A549 (cell line): Measurements from ENCODE around the gene RIC1.
"Not testable (repeated sequence)": the region's sequence is repeated elsewhere in the genome, so short reads cannot be mapped to it uniquely, and the experiment has no call there.

Experiments
- CEBPB ChIP-seq, 2 experiments: fragments of >200 bp in 1 of 2; sonication (Bioruptor Twin) in 1 of 2; formaldehyde crosslinking in 1 of 2; IDR thresholded peaks; 2 replicates each; pipeline ENCODE4 v1.6.1; 2012 to 2016
- JUN ChIP-seq, 2 experiments: fragments of >200 bp; sonication (Bioruptor Twin); formaldehyde crosslinking; IDR thresholded peaks; 2 replicates in 1 of 2; 3 replicates in 1 of 2; pipeline ENCODE4 v1.6.1; 2016 to 2017
- NPAS2 ChIP-seq: fragments of 250-450 bp; sonication (Bioruptor Pico); IDR thresholded peaks from 2 replicates; pipeline ENCODE4 v1.8.0; 2022; ENCODE audit warnings: mild to moderate bottlenecking, moderate library complexity, borderline replicate concordance
- POLR2A ChIP-seq: IDR thresholded peaks from 2 replicates; pipeline ENCODE4 v1.6.1; 2012; ENCODE audit warnings: mild to moderate bottlenecking, low read length
- RAD21 ChIP-seq, 2 experiments: fragments of >200 bp in 1 of 2; sonication (Bioruptor Twin) in 1 of 2; formaldehyde crosslinking in 1 of 2; IDR thresholded peaks in 1 of 2; conservative IDR thresholded peaks in 1 of 2; 2 replicates in 1 of 2; 3 replicates in 1 of 2; pipeline ENCODE4 v1.6.1; 2012 to 2018; ENCODE audit warnings: inconsistent platforms in 1 of 2
- RNF2 ChIP-seq: fragments of 200-600 bp; sonication (generic); IDR thresholded peaks from 2 replicates; pipeline ENCODE4 v1.6.1; 2016; ENCODE audit warnings: low read depth, mild to moderate bottlenecking, antibody characterized with exemption, moderate library complexity, borderline replicate concordance
- TP53 ChIP-seq: fragments of 250-450 bp; sonication (Bioruptor Pico); IDR thresholded peaks from 2 replicates; pipeline ENCODE4 v1.5.0; 2021; ENCODE audit warnings: mild to moderate bottlenecking, moderate library complexity
- TF ChIP-seq, protein P1 (sequence below): fragments of >200 bp; sonication (Bioruptor Twin); formaldehyde crosslinking; IDR thresholded peaks from 3 replicates; pipeline ENCODE4 v1.5.1; 2016

DNA sequence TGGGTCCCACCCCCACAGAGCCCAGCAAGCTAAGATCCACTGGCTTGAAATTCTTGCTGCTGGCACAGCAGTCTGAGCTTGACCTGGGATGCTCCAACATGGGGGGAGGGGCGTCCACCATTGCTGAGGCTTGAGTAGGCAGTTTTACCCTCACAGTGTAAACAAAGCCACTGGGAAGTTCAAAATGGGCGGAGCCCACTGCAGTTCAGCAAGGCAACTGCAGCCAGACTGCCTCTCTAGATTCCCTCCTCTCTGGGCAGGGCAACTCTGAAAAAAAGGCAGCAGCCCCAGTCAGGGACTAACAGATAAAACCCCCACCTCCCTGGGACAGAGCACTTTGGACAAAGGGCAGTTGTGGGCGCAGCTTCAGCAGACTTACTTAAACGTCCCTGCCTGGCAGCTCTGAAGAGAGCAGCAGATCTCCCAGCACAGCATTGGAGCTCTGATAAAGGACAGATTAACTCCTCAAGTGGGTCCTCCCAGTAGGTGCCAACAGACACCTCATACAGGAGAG, 150.9 kb downstream of the RIC1 start:
- not testable (repeated sequence) for TF ChIP-seq TP53 (CRISPR knock-in tag); CEBPB (IDR thresholded peaks at IDR 0.05); RAD21 (conservative IDR thresholded peaks at IDR 0.05 in 1 of 2, IDR thresholded peaks at IDR 0.05 in 1 of 2); JUN (IDR thresholded peaks at IDR 0.05); POLR2A; NPAS2 (CRISPR knock-in tag); RNF2
- TF ChIP-seq, protein P1, sequence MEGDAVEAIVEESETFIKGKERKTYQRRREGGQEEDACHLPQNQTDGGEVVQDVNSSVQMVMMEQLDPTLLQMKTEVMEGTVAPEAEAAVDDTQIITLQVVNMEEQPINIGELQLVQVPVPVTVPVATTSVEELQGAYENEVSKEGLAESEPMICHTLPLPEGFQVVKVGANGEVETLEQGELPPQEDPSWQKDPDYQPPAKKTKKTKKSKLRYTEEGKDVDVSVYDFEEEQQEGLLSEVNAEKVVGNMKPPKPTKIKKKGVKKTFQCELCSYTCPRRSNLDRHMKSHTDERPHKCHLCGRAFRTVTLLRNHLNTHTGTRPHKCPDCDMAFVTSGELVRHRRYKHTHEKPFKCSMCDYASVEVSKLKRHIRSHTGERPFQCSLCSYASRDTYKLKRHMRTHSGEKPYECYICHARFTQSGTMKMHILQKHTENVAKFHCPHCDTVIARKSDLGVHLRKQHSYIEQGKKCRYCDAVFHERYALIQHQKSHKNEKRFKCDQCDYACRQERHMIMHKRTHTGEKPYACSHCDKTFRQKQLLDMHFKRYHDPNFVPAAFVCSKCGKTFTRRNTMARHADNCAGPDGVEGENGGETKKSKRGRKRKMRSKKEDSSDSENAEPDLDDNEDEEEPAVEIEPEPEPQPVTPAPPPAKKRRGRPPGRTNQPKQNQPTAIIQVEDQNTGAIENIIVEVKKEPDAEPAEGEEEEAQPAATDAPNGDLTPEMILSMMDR = not testable (repeated sequence)
